NB4 (cell line): ENCODE measurements around the gene ZBED4.

Experiments
- DNase-seq: peaks from one replicate; pipeline ENCODE4 v3.0.0; 2010; ENCODE audit warnings: low read depth
- H3K4me3 ChIP-seq: one replicate; pipeline ENCODE4 v1.5.1; 2011; ENCODE audit warnings: mild to moderate bottlenecking, low read depth, low read length, moderate library complexity
- MYC ChIP-seq: IDR thresholded peaks from 2 replicates; pipeline ENCODE4 v1.6.1; 2011; ENCODE audit warnings: low read depth, low read length
- POLR2A ChIP-seq: IDR thresholded peaks from 2 replicates; pipeline ENCODE4 v1.6.1; 2011; ENCODE audit warnings: mild to moderate bottlenecking; ENCODE audit not compliant: insufficient read length; ENCODE audit errors: extremely low read depth
- TF ChIP-seq, protein P1 (sequence below): IDR thresholded peaks from one replicate; pipeline ENCODE4 v1.5.1; 2012; ENCODE audit warnings: low read depth, low read length
- TF ChIP-seq, protein P2 (sequence below): IDR thresholded peaks from 2 replicates; pipeline ENCODE4 v1.6.1; 2011; ENCODE audit warnings: low read depth, low read length

ZBED4 gene

DNA sequence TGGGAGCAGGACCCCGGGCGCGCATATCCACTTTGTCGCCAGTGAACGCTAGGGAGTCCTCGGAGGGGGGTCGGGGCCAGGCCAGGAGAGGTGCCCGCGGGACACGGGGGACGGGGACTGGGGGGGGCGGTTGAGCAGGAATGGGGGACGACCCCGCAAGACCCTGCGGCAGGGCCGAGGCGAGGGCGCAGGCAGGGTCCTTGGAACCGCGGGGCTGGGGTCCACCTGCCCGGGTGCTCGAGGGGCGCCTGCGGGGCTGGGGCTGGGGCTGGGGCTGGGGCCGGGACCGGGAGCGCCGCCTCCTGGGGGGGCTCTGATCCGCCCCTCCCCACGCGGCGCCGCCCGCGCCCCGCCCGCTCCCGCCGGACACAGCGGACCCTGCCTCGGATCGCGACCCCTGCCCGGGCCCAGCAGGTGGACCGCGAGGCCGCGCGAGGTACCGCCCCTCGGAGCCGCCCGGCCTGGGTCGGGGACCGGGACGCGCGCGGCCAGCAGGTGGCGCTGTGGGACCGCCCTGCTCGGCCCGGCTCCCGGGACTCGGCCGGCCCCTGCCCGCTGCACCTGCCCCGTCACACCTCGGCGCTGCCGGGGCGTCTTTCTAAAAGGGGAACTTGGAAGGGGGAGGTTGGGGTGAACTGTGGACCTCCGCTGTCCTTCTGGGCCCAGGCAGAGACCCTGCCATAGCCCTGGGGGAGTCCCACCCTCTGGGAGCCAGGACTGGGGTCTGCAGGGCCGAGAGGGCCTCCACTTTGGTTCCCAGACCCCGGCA, 75.8 kb downstream of the ZBED4 start:
- TF ChIP-seq, protein P1, sequence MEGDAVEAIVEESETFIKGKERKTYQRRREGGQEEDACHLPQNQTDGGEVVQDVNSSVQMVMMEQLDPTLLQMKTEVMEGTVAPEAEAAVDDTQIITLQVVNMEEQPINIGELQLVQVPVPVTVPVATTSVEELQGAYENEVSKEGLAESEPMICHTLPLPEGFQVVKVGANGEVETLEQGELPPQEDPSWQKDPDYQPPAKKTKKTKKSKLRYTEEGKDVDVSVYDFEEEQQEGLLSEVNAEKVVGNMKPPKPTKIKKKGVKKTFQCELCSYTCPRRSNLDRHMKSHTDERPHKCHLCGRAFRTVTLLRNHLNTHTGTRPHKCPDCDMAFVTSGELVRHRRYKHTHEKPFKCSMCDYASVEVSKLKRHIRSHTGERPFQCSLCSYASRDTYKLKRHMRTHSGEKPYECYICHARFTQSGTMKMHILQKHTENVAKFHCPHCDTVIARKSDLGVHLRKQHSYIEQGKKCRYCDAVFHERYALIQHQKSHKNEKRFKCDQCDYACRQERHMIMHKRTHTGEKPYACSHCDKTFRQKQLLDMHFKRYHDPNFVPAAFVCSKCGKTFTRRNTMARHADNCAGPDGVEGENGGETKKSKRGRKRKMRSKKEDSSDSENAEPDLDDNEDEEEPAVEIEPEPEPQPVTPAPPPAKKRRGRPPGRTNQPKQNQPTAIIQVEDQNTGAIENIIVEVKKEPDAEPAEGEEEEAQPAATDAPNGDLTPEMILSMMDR, result peak; percentile 21
- TF ChIP-seq, protein P2, sequence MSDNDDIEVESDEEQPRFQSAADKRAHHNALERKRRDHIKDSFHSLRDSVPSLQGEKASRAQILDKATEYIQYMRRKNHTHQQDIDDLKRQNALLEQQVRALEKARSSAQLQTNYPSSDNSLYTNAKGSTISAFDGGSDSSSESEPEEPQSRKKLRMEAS, result no peak
- TF ChIP-seq MYC, result no peak
- TF ChIP-seq POLR2A, result no peak
- DNase-seq, result peak; percentile 66
- H3K4me3 ChIP-seq, result no peak overlapping the region

DNA sequence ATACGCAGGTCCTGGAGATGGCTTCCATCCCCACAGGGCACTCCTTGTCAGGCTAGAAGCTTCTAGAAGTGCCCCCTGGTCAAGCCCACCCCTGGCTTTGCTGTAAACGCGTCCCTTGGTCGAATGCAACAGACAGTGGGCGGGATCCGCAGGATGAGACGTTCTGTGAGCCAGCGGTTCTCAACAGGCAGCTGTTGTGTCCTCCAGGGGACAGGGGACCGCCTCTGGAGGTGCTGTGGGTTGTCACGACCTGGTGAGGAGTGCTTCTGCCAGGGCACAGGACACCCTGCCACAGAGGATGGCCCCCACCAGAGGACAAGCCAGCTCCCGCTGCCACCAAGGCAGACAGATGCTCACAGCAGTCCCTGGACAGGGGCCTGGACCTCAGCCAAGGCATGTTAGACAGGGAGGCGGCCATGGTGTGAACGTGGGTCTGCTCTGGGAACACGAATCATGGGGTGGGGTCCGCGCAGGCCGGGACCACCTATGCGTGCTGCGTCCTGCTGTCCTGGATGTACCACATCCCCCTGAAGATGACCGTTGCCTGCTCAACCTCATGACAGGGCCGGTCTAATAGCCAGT, 76.4 kb downstream of the ZBED4 start:
- no peak overlapping the region for H3K4me3 ChIP-seq
- no peak for TF ChIP-seq POLR2A
- TF ChIP-seq MYC, result no peak
- TF ChIP-seq, protein P1, result no peak
- TF ChIP-seq, protein P2, result no peak
- peak; percentile 17 for DNase-seq

DNA sequence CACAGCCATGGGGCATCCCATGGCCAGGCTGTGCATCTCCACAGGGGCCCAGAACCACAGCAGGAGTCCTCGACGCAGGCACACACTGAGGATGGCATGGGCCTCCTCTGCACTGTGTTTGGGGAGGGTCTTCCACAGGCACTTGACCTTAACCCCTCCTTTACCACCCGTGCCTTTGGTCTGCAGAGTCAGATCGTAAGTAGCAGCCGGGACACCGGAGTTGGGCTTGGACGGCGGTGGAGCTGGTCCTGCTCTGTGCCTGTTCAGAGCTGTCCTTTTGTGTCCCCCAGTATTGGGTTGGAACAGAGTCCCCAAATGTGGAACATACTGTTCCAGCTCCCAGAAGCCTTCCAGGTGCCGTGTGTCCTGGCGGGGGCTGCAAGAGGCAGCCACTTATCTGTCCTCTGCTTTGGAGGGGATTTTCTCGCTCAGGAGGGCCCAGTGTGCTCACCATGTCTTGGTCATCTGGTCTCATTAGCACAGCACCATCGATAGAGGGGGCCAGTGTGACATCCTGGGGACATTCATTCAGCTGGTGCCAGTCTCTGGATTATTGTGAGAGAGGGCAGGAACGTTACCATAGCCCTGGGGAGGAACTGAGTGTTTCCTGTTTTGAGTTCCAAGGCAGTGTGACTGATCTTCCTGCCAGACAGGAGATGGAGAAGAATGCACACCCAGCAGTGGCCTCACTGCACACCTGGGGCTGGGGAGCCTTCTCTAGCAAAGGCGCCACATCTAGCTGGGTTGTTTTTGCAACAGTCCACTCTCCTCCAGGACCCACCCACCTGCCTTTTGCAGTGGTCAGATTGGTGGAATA, 77.2 kb downstream of the ZBED4 start:
- TF ChIP-seq, protein P2, result 0 out of 2 replicates have a peak, but pooled peaks have one; percentile 17
- peak; percentile 48; the same call in 1 of the 2 replicates for TF ChIP-seq MYC
- TF ChIP-seq, protein P1, result peak; percentile 84
- no peak for TF ChIP-seq POLR2A
- peak; percentile 91 for DNase-seq
- no peak overlapping the region for H3K4me3 ChIP-seq

DNA sequence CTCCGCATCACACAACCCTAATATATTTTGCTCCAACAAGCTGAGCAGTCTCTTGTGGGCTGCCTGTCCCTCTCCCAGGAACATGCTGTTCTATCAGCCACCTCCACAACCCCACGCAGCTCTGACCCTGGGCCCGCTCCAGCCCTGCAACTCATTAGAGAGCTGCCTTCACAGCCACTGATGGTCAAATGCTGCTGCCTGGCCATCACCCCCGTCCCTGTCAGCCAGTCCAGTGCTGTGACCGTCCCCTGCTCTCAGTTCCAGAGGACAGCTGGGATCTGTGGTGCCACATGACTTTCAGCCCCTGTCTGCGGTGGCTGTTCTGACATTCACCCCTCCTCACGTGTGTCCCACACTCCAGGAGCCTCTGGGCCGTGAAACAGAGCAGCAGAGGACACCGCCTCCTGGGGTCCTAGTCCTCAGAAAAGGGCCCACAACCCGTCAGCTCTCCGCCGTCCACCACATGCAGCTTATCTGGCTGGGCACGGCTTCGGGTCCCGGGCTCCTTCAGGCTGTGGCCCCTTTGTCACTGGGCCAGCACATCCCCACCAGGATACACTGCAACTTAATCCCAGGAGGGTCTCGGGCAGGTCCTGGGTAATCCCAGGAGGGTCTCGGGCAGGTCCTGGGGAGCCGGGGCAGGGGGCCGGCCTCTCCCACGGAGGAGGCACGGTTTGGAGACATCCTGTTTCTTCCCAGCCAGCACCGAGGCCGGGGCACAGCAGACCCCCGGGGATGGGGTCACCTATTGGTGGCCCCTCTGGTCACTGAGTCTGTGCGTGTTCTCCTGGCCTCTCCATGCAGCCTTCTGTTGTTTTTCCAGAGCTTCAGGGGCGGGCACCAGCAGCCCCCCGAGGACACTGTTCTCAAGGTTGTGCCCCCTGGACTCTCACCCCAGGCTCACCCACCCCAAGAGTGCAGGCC, 79.9 kb downstream of the ZBED4 start:
- no peak for TF ChIP-seq MYC
- TF ChIP-seq, protein P1, result no peak
- DNase-seq, result no peak
- no peak overlapping the region for H3K4me3 ChIP-seq

DNA sequence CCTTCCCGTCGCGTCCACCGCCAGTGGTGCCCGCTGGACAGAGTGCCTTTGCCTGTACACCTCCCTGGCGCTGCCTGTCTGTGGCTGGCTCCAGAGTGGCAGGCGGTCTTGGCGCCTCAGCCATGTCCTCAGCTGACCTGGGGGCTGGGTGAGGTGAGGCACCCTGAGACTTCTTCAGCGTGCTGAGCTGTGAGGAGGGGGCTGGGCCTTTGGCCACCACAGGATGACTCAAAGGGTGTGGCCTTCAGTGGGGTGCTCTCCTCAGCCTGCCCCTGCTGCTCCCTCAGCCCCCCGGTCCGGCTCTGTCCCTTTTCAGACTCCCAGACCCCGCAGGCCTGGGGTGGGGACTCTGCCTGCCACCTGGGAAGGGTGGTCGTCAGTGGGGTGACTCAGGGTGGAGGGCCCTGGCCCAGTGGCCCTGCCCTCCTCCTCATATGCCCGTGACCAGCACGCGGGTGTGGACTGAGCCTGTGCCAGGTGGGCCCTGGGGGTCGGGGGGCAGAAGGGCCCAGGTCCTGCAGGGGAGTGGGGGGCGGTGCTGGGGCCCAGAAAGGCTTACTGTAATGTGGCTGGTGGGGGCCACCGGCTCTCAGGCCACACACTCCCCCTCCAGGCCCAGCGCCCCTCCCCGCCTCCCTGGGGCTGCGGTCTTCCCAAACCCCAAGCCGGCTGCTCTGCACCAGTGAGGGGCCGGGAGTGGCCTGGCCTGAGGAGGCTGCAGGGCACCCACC, 80.7 kb downstream of the ZBED4 start:
- peak; percentile 75 for DNase-seq
- TF ChIP-seq POLR2A (no peak), MYC (no peak)
- TF ChIP-seq, protein P1, result no peak
- TF ChIP-seq, protein P2, result no peak
- H3K4me3 ChIP-seq, result no peak overlapping the region
